BLaER1 treated with 17β-estradiol and CSF1 and Interleukin-3, amounts not matched to agents 10 nM and 100 nM (cell line): ENCODE data around the gene MAGI2.

Source experiments
- H3K27ac ChIP-seq, 11 experiments: shearing (Covaris generic); formaldehyde crosslinking; 2 replicates each; pipeline ENCODE4 v1.8.1; 2022
- H3K27me3 ChIP-seq, 11 experiments: shearing (Covaris generic); formaldehyde crosslinking; 2 replicates each; pipeline ENCODE4 v1.8.1; 2022
- H3K36me3 ChIP-seq, 11 experiments: shearing (Covaris generic); formaldehyde crosslinking; 2 replicates each; pipeline ENCODE4 v1.8.1; 2022
- H3K4me1 ChIP-seq, 10 experiments: shearing (Covaris generic); formaldehyde crosslinking; 2 replicates each; pipeline ENCODE4 v1.8.1; 2022
- H3K4me2 ChIP-seq, 11 experiments: shearing (Covaris generic); formaldehyde crosslinking; 2 replicates each; pipeline ENCODE4 v1.8.1; 2022
- H3K4me3 ChIP-seq, 10 experiments: shearing (Covaris generic); formaldehyde crosslinking; 2 replicates each; pipeline ENCODE4 v1.8.1; 2022
- H3K9ac ChIP-seq, 11 experiments: shearing (Covaris generic); formaldehyde crosslinking; 2 replicates each; pipeline ENCODE4 v1.8.1; 2022
- H3K9me3 ChIP-seq, 11 experiments: shearing (Covaris generic); formaldehyde crosslinking; replicated peaks in 1 of 11; 2 replicates each; pipeline ENCODE4 v1.8.1; 2022
- H4K20me1 ChIP-seq, 11 experiments: shearing (Covaris generic); formaldehyde crosslinking; 2 replicates each; pipeline ENCODE4 v1.8.1; 2022
- Cebpa-rat ChIP-seq, 11 experiments: shearing (Covaris generic); IDR thresholded peaks; 2 replicates each; pipeline ENCODE4 v1.8.1; 2022

Gene MAGI2

GRCh38 chr7:78047800-78048199, 1405.7 kb downstream of the MAGI2 start:
- TF ChIP-seq Cebpa-rat (IDR thresholded peaks at IDR 0.05) = no peak
- no peaks in the 10 kb centered on the region for H3K27me3 ChIP-seq
- no peak overlapping the region for H3K9ac ChIP-seq
- H3K4me1 ChIP-seq = peaks cover 0 to 25% (median 18%) of the 10 kb centered on the region in 10 experiments; a peak in 14 of 20 replicates
- no peak overlapping the region for H3K4me3 ChIP-seq
- no peak overlapping the region for H3K4me2 ChIP-seq
- H3K9me3 ChIP-seq = no peaks in the 10 kb centered on the region
- no peaks in the 10 kb centered on the region for H3K36me3 ChIP-seq
- H4K20me1 ChIP-seq = no peaks in the 10 kb centered on the region
- no peak overlapping the region for H3K27ac ChIP-seq

GRCh38 chr7:78043159-78043558, 1410.3 kb downstream of the MAGI2 start:
- Histone ChIP-seq H3K36me3 (no peaks in the 10 kb centered on the region), H3K9ac (no peak overlapping the region), H3K4me2 (peak overlapping the region in 9 of 11 experiments; percentile 3 to 74 (median 43); a peak in 15 of 22 replicates), H3K9me3 (peaks cover 5 to 25% (median 11%) of the 10 kb centered on the region in 11 experiments; a peak in 15 of 22 replicates), H3K4me1 (peaks cover 0 to 32% (median 22%) of the 10 kb centered on the region in 10 experiments; a peak in 12 of 20 replicates), H3K27me3 (no peaks in the 10 kb centered on the region), H3K4me3 (no peak overlapping the region), H3K27ac (no peak overlapping the region), H4K20me1 (no peaks in the 10 kb centered on the region)
- no peak for TF ChIP-seq Cebpa-rat (IDR thresholded peaks at IDR 0.05)

GRCh38 chr7:78041423-78041822, 1412.0 kb downstream of the MAGI2 start:
- Histone ChIP-seq H3K4me1 (peaks cover 0 to 32% (median 22%) of the 10 kb centered on the region in 10 experiments; a peak in 12 of 20 replicates), H3K9me3 (peaks cover 5 to 25% (median 11%) of the 10 kb centered on the region in 11 experiments; a peak in 15 of 22 replicates), H3K27ac (peak overlapping the region in 3 of 11 experiments; percentile 22 to 49 (median 29); a peak in 3 of 22 replicates), H3K27me3 (no peaks in the 10 kb centered on the region), H3K4me2 (peak overlapping the region in 7 of 11 experiments; percentile 6 to 38 (median 26); a peak in 12 of 22 replicates), H4K20me1 (no peaks in the 10 kb centered on the region), H3K9ac (no peak overlapping the region), H3K36me3 (no peaks in the 10 kb centered on the region), H3K4me3 (no peak overlapping the region)
- TF ChIP-seq Cebpa-rat (IDR thresholded peaks at IDR 0.05) = no peak

- no peak for TF ChIP-seq Cebpa-rat (IDR thresholded peaks at IDR 0.05)
- peaks cover 5 to 25% (median 11%) of the 10 kb centered on the region in 11 experiments; a peak in 15 of 22 replicates for H3K9me3 ChIP-seq
- no peak overlapping the region for H3K9ac ChIP-seq
- no peaks in the 10 kb centered on the region for H3K27me3 ChIP-seq
- no peak overlapping the region for H3K4me3 ChIP-seq
- H3K4me2 ChIP-seq = no peak overlapping the region
- H3K4me1 ChIP-seq = peaks cover 0 to 32% (median 22%) of the 10 kb centered on the region in 10 experiments; a peak in 12 of 20 replicates
- H4K20me1 ChIP-seq = no peaks in the 10 kb centered on the region
- no peaks in the 10 kb centered on the region for H3K36me3 ChIP-seq
- no peak overlapping the region for H3K27ac ChIP-seq
These were observed 1413.4 kb downstream of the MAGI2 start for GRCh38 chr7:78039790-78040776.

- TF ChIP-seq Cebpa-rat (IDR thresholded peaks at IDR 0.05) = no peak
- Histone ChIP-seq H3K4me3 (no peak overlapping the region), H3K4me1 (peaks cover 0 to 24% (median 14%) of the 10 kb centered on the region in 10 experiments; a peak in 12 of 20 replicates), H3K9me3 (peaks cover 5 to 25% (median 11%) of the 10 kb centered on the region in 11 experiments; a peak in 15 of 22 replicates), H3K27ac (no peak overlapping the region), H4K20me1 (no peaks in the 10 kb centered on the region), H3K4me2 (no peak overlapping the region), H3K36me3 (no peaks in the 10 kb centered on the region), H3K27me3 (no peaks in the 10 kb centered on the region), H3K9ac (no peak overlapping the region)
These were observed 1414.9 kb downstream of the MAGI2 start for GRCh38 chr7:78038465-78039080.

GRCh38 chr7:78037603-78038002, 1415.9 kb downstream of the MAGI2 start:
- no peak for TF ChIP-seq Cebpa-rat (IDR thresholded peaks at IDR 0.05)
- Histone ChIP-seq H3K27ac (no peak overlapping the region), H3K4me2 (no peak overlapping the region)

GRCh38 chr7:78033410-78033809, 1420.1 kb downstream of the MAGI2 start:
- TF ChIP-seq Cebpa-rat (IDR thresholded peaks at IDR 0.05) = no peak
- Histone ChIP-seq H3K4me2 (no peak overlapping the region), H3K27ac (no peak overlapping the region), H3K4me3 (no peak overlapping the region), H3K27me3 (no peaks in the 10 kb centered on the region), H3K4me1 (no peaks in the 10 kb centered on the region), H3K9ac (no peak overlapping the region), H3K9me3 (no peaks in the 10 kb centered on the region), H4K20me1 (no peaks in the 10 kb centered on the region), H3K36me3 (no peaks in the 10 kb centered on the region)

More at GRCh38 chr7:78037603-78038002, 1415.9 kb downstream of the MAGI2 start:
- Histone ChIP-seq H3K9ac (no peak overlapping the region), H3K9me3 (peaks cover 5 to 25% (median 11%) of the 10 kb centered on the region in 11 experiments; a peak in 15 of 22 replicates), H4K20me1 (no peaks in the 10 kb centered on the region), H3K27me3 (no peaks in the 10 kb centered on the region), H3K36me3 (no peaks in the 10 kb centered on the region), H3K4me1 (peaks cover 0 to 14% (median 6%) of the 10 kb centered on the region in 10 experiments; a peak in 7 of 20 replicates), H3K4me3 (no peak overlapping the region)

GRCh38 chr7:78026492-78026891, 1427.0 kb downstream of the MAGI2 start:
- H3K4me1 ChIP-seq = peaks cover 12 to 29% (median 27%) of the 10 kb centered on the region in 10 experiments; a peak in 19 of 20 replicates
- TF ChIP-seq Cebpa-rat (IDR thresholded peaks at IDR 0.05) = no peak
- no peak overlapping the region for H3K4me3 ChIP-seq
- peak overlapping the region in 1 of 11 experiments; percentile 20; a peak in 1 of 22 replicates for H3K27ac ChIP-seq
- H3K9ac ChIP-seq = no peak overlapping the region; a peak in 1 of 22 replicates
- no peaks in the 10 kb centered on the region for H4K20me1 ChIP-seq
- H3K27me3 ChIP-seq = no peaks in the 10 kb centered on the region
- H3K36me3 ChIP-seq = no peaks in the 10 kb centered on the region
- peak overlapping the region in 8 of 11 experiments; percentile 49 to 67 (median 58); a peak in 15 of 22 replicates for H3K4me2 ChIP-seq
- no peaks in the 10 kb centered on the region for H3K9me3 ChIP-seq

GRCh38 chr7:78024591-78024990, 1428.9 kb downstream of the MAGI2 start:
- Histone ChIP-seq H3K27me3 (no peaks in the 10 kb centered on the region), H3K4me2 (peak overlapping the region; percentile 6 to 67 (median 36); a peak in 17 of 22 replicates)
- no peak for TF ChIP-seq Cebpa-rat (IDR thresholded peaks at IDR 0.05)

More at GRCh38 chr7:78024591-78024990, 1428.9 kb downstream of the MAGI2 start:
- H3K36me3 ChIP-seq = no peaks in the 10 kb centered on the region
- H4K20me1 ChIP-seq = no peaks in the 10 kb centered on the region
- H3K4me1 ChIP-seq = peaks cover 22 to 41% (median 32%) of the 10 kb centered on the region in 10 experiments
- no peaks in the 10 kb centered on the region for H3K9me3 ChIP-seq
- no peak overlapping the region for H3K9ac ChIP-seq
- H3K27ac ChIP-seq = no peak overlapping the region
- H3K4me3 ChIP-seq = no peak overlapping the region
